NOMO-1 (cell line): Measurements from ENCODE around the gene ASPSCR1.
A peak's percentile ranks its signal among the peaks of the same experiment; 100 is the strongest.

Source experiments
- DNase-seq, 2 experiments: peaks; one replicate each; lab custom pipeline; 2025; ENCODE audit not compliant: unreplicated experiment in 2 of 2; lab: John Stamatoyannopoulos, UW

The ASPSCR1 gene

GRCh38 chr17:82037092-82037888 lies 59.9 kb downstream of the ASPSCR1 start, which contains the start of gene DCXR:
TSS of gene DCXR (minus strand) at chr17:82037697. CDS start at chr17:82037682, 15 bp downstream.
- DNase-seq: peak; percentile 95 to 99

GRCh38 chr17:82037889-82038195 lies 60.4 kb downstream of the ASPSCR1 start:
- DNase-seq: no peak

GRCh38 chr17:82038796-82039409 lies 61.5 kb downstream of the ASPSCR1 start:
- peak in 1 of 2 experiments; percentile 12 for DNase-seq

GRCh38 chr17:82039695-82040299 lies 62.4 kb downstream of the ASPSCR1 start:
- DNase-seq: no peak

- DNase-seq: peak in 1 of 2 experiments; percentile 18
Measured at GRCh38 chr17:82041144-82041814, 63.9 kb downstream of the ASPSCR1 start.

GRCh38 chr17:82042649-82043048 lies 65.2 kb downstream of the ASPSCR1 start:
- DNase-seq: no peak

- no peak for DNase-seq
Measured at GRCh38 chr17:82043507-82043906, 66.1 kb downstream of the ASPSCR1 start.

- DNase-seq: no peak
Measured at GRCh38 chr17:82045936-82046484, 68.6 kb downstream of the ASPSCR1 start.

- DNase-seq: no peak
Measured at GRCh38 chr17:82046903-82047302, 69.5 kb downstream of the ASPSCR1 start.

GRCh38 chr17:82047379-82047778 lies 70.0 kb downstream of the ASPSCR1 start:
- no peak for DNase-seq

- no peak for DNase-seq
Measured at GRCh38 chr17:82047914-82048570, 70.6 kb downstream of the ASPSCR1 start.

- no peak for DNase-seq
Measured at GRCh38 chr17:82048571-82048971, 71.1 kb downstream of the ASPSCR1 start.

- DNase-seq: no peak
Measured at GRCh38 chr17:82049106-82049505, 71.7 kb downstream of the ASPSCR1 start.

- DNase-seq: no peak
Measured at GRCh38 chr17:82049521-82049971, 72.1 kb downstream of the ASPSCR1 start.

- DNase-seq: no peak
Measured at GRCh38 chr17:82050152-82050760, 72.8 kb downstream of the ASPSCR1 start.

- DNase-seq: no peak
Measured at GRCh38 chr17:82050761-82051641, 73.6 kb downstream of the ASPSCR1 start.

GRCh38 chr17:82051776-82052637 lies 74.6 kb downstream of the ASPSCR1 start, which contains the start of the genes GPS1 and RFNG:
TSS of gene GPS1 (plus strand) at chr17:82051898. CDS start at chr17:82051932, 34 bp downstream.
TSS of gene RFNG (minus strand) at chr17:82051811. CDS start at chr17:82051766, 45 bp downstream.
- DNase-seq: peak; percentile 21 to 65

- no peak for DNase-seq
Measured at GRCh38 chr17:82052638-82053059, 75.2 kb downstream of the ASPSCR1 start.
